GM12875 (cell line): ENCODE data around the gene SLC4A5.

ENCODE experiments used
- H3K4me3 ChIP-seq: one replicate; pipeline ENCODE4 v1.5.1; 2011; ENCODE audit warnings: low read depth, low read length, control low read depth
- CTCF ChIP-seq: IDR thresholded peaks from 2 replicates; pipeline ENCODE4 v1.5.1; 2011; ENCODE audit warnings: low read depth, mild to moderate bottlenecking, control low read depth, inconsistent platforms, low read length, moderate library complexity, borderline replicate concordance; ENCODE audit not compliant: insufficient read depth

SLC4A5 gene

GRCh38 chr2:74291218-74291544 lies 52.0 kb downstream of the SLC4A5 start:
- H3K4me3 ChIP-seq, result no peak overlapping the region
- TF ChIP-seq CTCF, result no peak

- no peak overlapping the region for H3K4me3 ChIP-seq
- no peak for TF ChIP-seq CTCF
These were observed 52.6 kb downstream of the SLC4A5 start for GRCh38 chr2:74290466-74291217.

- no peak for TF ChIP-seq CTCF
- H3K4me3 ChIP-seq, result no peak overlapping the region
These were observed 53.1 kb downstream of the SLC4A5 start for GRCh38 chr2:74290066-74290465.

GRCh38 chr2:74286725-74287124 lies 56.5 kb downstream of the SLC4A5 start:
- no peak overlapping the region for H3K4me3 ChIP-seq
- TF ChIP-seq CTCF, result no peak

- TF ChIP-seq CTCF, result no peak
- no peak overlapping the region for H3K4me3 ChIP-seq
These were observed 61.9 kb downstream of the SLC4A5 start for GRCh38 chr2:74281141-74281975.

- TF ChIP-seq CTCF, result no peak
- H3K4me3 ChIP-seq, result no peak overlapping the region
These were observed 64.5 kb downstream of the SLC4A5 start for GRCh38 chr2:74278694-74279093.

GRCh38 chr2:74278176-74278575 lies 65.0 kb downstream of the SLC4A5 start:
- TF ChIP-seq CTCF, result no peak
- H3K4me3 ChIP-seq, result no peak overlapping the region
